DOHH2 (cell line): ENCODE data around the gene TUBB3.
A peak's percentile ranks its signal among the peaks of the same experiment; 100 is the strongest.

Experiments
- H3F3A ChIP-seq: fragments of 200-600 bp; sonication (generic), shearing (Covaris generic); 2 replicates; pipeline ENCODE4 v1.6.0; 2016; ENCODE audit warnings: antibody characterized with exemption, mild to moderate bottlenecking; ENCODE audit not compliant: control insufficient read depth, insufficient read depth
- H3K27ac ChIP-seq: fragments of 200-600 bp; sonication (generic); 2 replicates; pipeline ENCODE4 v1.5.1; 2014; ENCODE audit warnings: low read depth, mild to moderate bottlenecking, low read length, moderate library complexity
- H3K27me3 ChIP-seq: fragments of 200-600 bp; sonication (generic); 2 replicates; pipeline ENCODE4 v1.6.1; 2014; ENCODE audit warnings: mild to moderate bottlenecking, low read length, mixed read lengths; ENCODE audit not compliant: control insufficient read depth
- H3K36me3 ChIP-seq: fragments of 200-600 bp; sonication (generic); 2 replicates; pipeline ENCODE4 v1.6.1; 2014; ENCODE audit warnings: mild to moderate bottlenecking, low read length, moderate library complexity, mixed read lengths; ENCODE audit not compliant: control insufficient read depth
- H3K4me1 ChIP-seq: fragments of 200-600 bp; sonication (generic); 2 replicates; pipeline ENCODE4 v1.6.1; 2014; ENCODE audit warnings: mild to moderate bottlenecking, low read length, mixed read lengths; ENCODE audit not compliant: control insufficient read depth
- H3K4me2 ChIP-seq: fragments of 200-600 bp; sonication (generic); 2 replicates; pipeline ENCODE4 v1.6.0; 2014; ENCODE audit warnings: mild to moderate bottlenecking, low read length, moderate library complexity
- H3K4me3 ChIP-seq: fragments of 200-600 bp; sonication (generic); 2 replicates; pipeline ENCODE4 v1.5.1; 2014; ENCODE audit warnings: mild to moderate bottlenecking, low read length, mixed read lengths
- H3K79me2 ChIP-seq: fragments of 200-600 bp; sonication (generic); 2 replicates; pipeline ENCODE4 v1.6.1; 2014; ENCODE audit warnings: mild to moderate bottlenecking, low read length, mixed read lengths; ENCODE audit not compliant: control insufficient read depth
- H3K9me2 ChIP-seq: fragments of 200-600 bp; sonication (generic); replicated peaks from 2 replicates; pipeline ENCODE4 v1.6.1; 2014; ENCODE audit warnings: mild to moderate bottlenecking, low read length, mixed read lengths; ENCODE audit not compliant: control insufficient read depth
- H3K9me3 ChIP-seq: fragments of 200-600 bp; sonication (generic); 2 replicates; pipeline ENCODE4 v1.6.1; 2014; ENCODE audit warnings: antibody characterized with exemption, low read length, mixed read lengths; ENCODE audit not compliant: control insufficient read depth, insufficient read depth
- H4K20me1 ChIP-seq: fragments of 200-600 bp; sonication (generic); 2 replicates; pipeline ENCODE4 v1.6.0; 2014; ENCODE audit warnings: low read depth, mild to moderate bottlenecking, antibody characterized with exemption, low read length, moderate library complexity; ENCODE audit not compliant: control insufficient read depth, insufficient read depth
- CTCF ChIP-seq: fragments of 200-600 bp; sonication (generic); IDR thresholded peaks from one replicate; pipeline ENCODE4 v1.5.1; 2014; ENCODE audit warnings: antibody characterized with exemption, mild to moderate bottlenecking, low read depth, low read length; ENCODE audit not compliant: poor library complexity, severe bottlenecking
- EZH2phosphoT487 ChIP-seq: fragments of 200-600 bp; sonication (generic); IDR thresholded peaks from 2 replicates; pipeline ENCODE4 v1.6.1; 2017; ENCODE audit warnings: borderline replicate concordance, mild to moderate bottlenecking, antibody characterized with exemption, low read length, moderate library complexity, mixed read lengths

The TUBB3 gene

GRCh38 chr16:89971495-89972243 lies 48.5 kb downstream of the TUBB3 start:
- H3K4me1 ChIP-seq, result peaks cover 72% of the 10 kb centered on the region
- no peaks in the 10 kb centered on the region for H3K9me3 ChIP-seq
- peaks cover 27% of the 10 kb centered on the region for H3K36me3 ChIP-seq
- peak overlapping the region; percentile 86 for H3K4me3 ChIP-seq
- H4K20me1 ChIP-seq, result peaks cover 18% of the 10 kb centered on the region
- H3F3A ChIP-seq, result peaks cover 37% of the 10 kb centered on the region
- H3K9me2 ChIP-seq, result no peaks in the 10 kb centered on the region
- H3K4me2 ChIP-seq, result peak overlapping the region; percentile 96
- no peaks in the 10 kb centered on the region for H3K27me3 ChIP-seq
- TF ChIP-seq CTCF, result no peak
- TF ChIP-seq EZH2phosphoT487, result no peak
- H3K79me2 ChIP-seq, result peaks cover 47% of the 10 kb centered on the region
- no peak overlapping the region for H3K27ac ChIP-seq

GRCh38 chr16:89972244-89973234 lies 49.4 kb downstream of the TUBB3 start:
- Histone ChIP-seq H3K79me2 (peaks cover 56% of the 10 kb centered on the region), H3K9me2 (no peaks in the 10 kb centered on the region), H3K27ac (peak overlapping the region; percentile 36), H3K4me1 (peaks cover 64% of the 10 kb centered on the region), H3K36me3 (peaks cover 21% of the 10 kb centered on the region), H3K9me3 (no peaks in the 10 kb centered on the region), H3K4me2 (peak overlapping the region; percentile 96), H4K20me1 (peaks cover 18% of the 10 kb centered on the region), H3K4me3 (peak overlapping the region; percentile 86), H3F3A (peaks cover 33% of the 10 kb centered on the region), H3K27me3 (no peaks in the 10 kb centered on the region)
- no peak for TF ChIP-seq EZH2phosphoT487
- TF ChIP-seq CTCF, result no peak

- Histone ChIP-seq H3K9me2 (no peaks in the 10 kb centered on the region), H3K4me3 (peak overlapping the region; percentile 86), H3F3A (peaks cover 26% of the 10 kb centered on the region), H3K79me2 (peaks cover 63% of the 10 kb centered on the region), H3K27me3 (no peaks in the 10 kb centered on the region), H4K20me1 (peaks cover 15% of the 10 kb centered on the region), H3K36me3 (peaks cover 22% of the 10 kb centered on the region), H3K27ac (peak overlapping the region; percentile 36), H3K4me2 (peak overlapping the region; percentile 96), H3K9me3 (no peaks in the 10 kb centered on the region), H3K4me1 (peaks cover 57% of the 10 kb centered on the region)
- TF ChIP-seq CTCF (no peak), EZH2phosphoT487 (no peak)
Measured at GRCh38 chr16:89973235-89973634, 50.1 kb downstream of the TUBB3 start.
